HepG2 (cell line): ENCODE results near the gene SLC25A15. TPM values are rescaled to one million over a fixed set of nuclear protein-coding genes. Genes with fewer than 3 reads are reported as not detected.

Experiments used
- CBFB ChIP-seq: sonication (generic); formaldehyde crosslinking; IDR thresholded peaks from 2 replicates; pipeline ENCODE4 v1.4.0; 2020; ENCODE audit warnings: missing genetic modification reagents
- GPN1 ChIP-seq: sonication (generic); formaldehyde crosslinking; IDR thresholded peaks from 2 replicates; pipeline ENCODE4 v1.5.1; 2020; ENCODE audit warnings: missing genetic modification reagents, borderline replicate concordance
- ZNF292 ChIP-seq: sonication (generic); formaldehyde crosslinking; IDR thresholded peaks from 2 replicates; pipeline ENCODE4 v1.8.1; 2022; ENCODE audit warnings: mild to moderate bottlenecking, low read depth, missing genetic modification reagents, borderline replicate concordance
- polyA plus RNA-seq, 8 experiments: library from polyadenylated mRNA; depleted of rRNA in 3 of 8; stranded (reverse) in 7 of 8; unstranded in 1 of 8; fragments of >200 nt; fragmentation: Illumina TruSeq in 4 of 8; extraction: Trizol in 4 of 8; gene quantifications; 2 replicates each; pipeline versions ENCODE4 v1.2.1 to v1.2.3, GENCODE V29; 2011 to 2016; ENCODE audit warnings: low read depth in 4 of 8, missing spikeins in 1 of 8, mixed read lengths in 1 of 8; ENCODE audit not compliant: insufficient read depth in 1 of 8
- total RNA-seq, 5 experiments: library from RNA; depleted of rRNA; stranded (reverse); fragments of >200 nt; fragmentation: Illumina TruSeq; extraction: Trizol; gene quantifications; 2 replicates each; pipeline ENCODE4 v1.2.3, GENCODE V29; 2016; ENCODE audit warnings: low read depth in 1 of 5
- TF ChIP-seq, protein P1 (sequence below): sonication (generic); formaldehyde crosslinking; IDR thresholded peaks from 2 replicates; pipeline ENCODE4 v1.4.0; 2020; ENCODE audit warnings: mild to moderate bottlenecking, missing genetic modification reagents
- TF ChIP-seq, protein P2 (sequence below): sonication (generic); formaldehyde crosslinking; conservative IDR thresholded peaks from 2 replicates; pipeline ENCODE4 v1.8.1; 2023; ENCODE audit warnings: missing genetic modification reagents
- TF ChIP-seq, protein P3 (sequence below): sonication (generic); formaldehyde crosslinking; IDR thresholded peaks from 2 replicates; pipeline ENCODE4; 2020; ENCODE audit warnings: missing genetic modification reagents, mild to moderate bottlenecking, borderline replicate concordance
- TF ChIP-seq, protein P4 (sequence below): IDR thresholded peaks from 2 replicates; pipeline ENCODE4 v1.6.1; 2016; ENCODE audit warnings: low read depth, missing genetic modification reagents, missing compliant biosample characterization

Gene SLC25A15
- total and polyA plus RNA-seq, 2 of the 13 experiments (the other 11 are each of a cell fraction or from before 2014, with no cell fraction given), result 17.3 to 39.1 TPM

DNA sequence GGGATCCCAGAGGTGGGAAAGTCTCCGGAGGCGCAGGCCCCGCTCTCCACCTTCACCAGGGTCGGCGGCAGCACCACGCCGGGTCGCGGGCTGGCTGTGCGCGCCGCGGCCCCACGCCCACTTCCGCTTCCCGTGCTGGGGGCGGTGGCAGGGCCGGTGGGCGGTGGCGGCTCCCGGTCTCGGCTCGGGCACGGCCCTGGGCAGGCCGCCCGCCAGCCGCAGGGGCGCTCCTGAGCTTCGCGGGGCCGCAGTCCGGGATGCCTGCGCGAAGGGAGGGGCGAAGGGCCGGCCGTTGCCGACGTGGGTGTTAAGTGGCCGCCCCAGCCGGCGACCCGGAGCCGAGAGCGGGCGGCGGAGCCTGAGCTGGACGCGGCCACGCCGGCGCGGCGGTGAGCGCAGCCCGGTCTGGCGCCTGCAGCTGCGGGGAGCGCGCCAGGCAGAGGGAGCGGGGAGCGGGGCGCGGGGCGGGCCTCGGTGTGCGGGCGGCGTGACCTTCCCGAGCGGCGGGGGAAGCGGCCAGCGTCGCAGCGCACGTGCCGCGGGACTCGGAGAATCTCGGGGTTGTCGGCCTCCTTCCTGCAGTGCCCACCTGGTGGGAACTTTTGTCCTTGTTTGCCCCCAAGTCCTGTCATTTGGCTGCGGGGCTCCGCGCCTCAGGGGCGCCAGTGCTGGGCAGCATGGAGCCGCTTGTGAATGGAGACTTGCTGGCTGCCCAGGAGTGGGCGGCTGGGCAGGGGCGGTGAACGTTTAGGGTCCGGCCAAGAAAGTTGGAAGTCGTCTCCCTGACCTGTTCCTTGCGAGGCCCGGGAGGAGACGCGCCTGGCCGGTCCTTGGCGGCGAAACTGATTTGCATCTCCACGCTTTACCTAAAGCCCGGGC lies at the start of gene SLC25A15 (continued):
- TF ChIP-seq, protein P1, sequence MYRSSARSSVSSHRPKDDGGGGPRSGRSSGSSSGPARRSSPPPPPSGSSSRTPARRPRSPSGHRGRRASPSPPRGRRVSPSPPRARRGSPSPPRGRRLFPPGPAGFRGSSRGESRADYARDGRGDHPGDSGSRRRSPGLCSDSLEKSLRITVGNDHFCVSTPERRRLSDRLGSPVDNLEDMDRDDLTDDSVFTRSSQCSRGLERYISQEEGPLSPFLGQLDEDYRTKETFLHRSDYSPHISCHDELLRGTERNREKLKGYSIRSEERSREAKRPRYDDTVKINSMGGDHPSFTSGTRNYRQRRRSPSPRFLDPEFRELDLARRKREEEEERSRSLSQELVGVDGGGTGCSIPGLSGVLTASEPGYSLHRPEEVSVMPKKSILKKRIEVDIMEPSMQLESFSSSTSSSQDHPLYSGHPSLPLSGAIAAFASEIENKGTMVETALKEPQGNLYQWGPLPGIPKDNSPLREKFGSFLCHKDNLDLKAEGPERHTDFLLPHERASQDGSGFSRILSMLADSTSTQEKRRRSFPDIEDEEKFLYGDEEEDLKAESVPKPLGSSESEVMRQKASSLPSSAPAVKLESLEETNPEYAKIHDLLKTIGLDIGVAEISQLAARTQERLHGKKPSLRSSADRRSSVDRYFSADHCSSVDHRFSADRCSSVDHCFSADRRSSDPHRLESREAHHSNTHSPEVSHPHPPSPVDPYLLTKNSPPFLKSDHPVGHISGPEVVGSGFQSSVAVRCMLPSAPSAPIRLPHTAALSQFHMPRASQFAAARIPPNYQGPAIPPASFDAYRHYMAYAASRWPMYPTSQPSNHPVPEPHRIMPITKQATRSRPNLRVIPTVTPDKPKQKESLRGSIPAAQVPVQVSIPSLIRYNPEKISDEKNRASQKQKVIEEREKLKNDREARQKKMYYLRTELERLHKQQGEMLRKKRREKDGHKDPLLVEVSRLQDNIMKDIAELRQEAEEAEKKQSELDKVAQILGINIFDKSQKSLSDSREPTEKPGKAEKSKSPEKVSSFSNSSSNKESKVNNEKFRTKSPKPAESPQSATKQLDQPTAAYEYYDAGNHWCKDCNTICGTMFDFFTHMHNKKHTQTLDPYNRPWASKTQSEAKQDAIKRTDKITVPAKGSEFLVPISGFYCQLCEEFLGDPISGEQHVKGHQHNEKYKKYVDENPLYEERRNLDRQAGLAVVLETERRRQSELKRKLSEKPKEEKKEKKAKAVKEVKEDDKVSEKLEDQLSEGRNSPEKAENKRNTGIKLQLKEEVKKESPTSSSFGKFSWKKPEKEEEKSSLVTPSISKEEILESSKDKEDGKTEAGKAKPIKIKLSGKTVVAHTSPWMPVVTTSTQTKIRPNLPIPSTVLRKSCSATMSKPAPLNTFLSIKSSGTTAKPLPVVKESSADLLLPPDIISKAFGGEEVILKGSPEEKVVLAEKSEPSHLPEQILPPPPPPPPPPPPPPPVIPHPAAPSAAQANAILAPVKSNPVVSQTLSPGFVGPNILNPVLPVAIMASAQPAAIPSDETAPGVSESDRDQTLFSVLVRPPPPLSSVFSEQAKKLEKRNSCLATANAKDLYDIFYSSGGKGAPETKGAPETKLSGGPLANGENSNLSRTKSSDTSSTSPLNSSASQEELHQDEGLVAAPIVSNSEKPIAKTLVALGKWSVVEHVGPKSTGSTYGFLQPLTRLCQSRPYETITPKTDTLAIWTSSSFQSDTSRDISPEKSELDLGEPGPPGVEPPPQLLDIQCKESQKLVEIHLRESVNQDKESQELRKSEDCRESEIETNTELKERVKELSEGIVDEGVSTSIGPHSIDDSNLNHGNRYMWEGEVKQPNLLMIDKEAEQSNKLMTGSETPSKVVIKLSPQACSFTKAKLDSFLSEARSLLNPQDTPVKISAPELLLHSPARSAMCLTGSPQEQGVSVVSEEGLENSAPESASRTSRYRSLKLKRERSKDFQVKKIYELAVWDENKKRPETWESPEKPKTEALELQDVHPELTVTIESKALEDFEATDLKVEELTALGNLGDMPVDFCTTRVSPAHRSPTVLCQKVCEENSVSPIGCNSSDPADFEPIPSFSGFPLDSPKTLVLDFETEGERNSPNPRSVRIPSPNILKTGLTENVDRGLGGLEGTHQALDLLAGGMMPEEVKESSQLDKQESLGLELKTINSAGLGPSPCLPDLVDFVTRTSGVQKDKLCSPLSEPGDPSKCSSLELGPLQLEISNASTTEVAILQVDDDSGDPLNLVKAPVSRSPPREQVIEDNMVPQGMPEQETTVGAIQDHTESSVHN, result no peak
- TF ChIP-seq, protein P2, sequence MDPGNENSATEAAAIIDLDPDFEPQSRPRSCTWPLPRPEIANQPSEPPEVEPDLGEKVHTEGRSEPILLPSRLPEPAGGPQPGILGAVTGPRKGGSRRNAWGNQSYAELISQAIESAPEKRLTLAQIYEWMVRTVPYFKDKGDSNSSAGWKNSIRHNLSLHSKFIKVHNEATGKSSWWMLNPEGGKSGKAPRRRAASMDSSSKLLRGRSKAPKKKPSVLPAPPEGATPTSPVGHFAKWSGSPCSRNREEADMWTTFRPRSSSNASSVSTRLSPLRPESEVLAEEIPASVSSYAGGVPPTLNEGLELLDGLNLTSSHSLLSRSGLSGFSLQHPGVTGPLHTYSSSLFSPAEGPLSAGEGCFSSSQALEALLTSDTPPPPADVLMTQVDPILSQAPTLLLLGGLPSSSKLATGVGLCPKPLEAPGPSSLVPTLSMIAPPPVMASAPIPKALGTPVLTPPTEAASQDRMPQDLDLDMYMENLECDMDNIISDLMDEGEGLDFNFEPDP (CRISPR knock-in tag), result no peak
- TF ChIP-seq ZNF292 (no peak), CBFB (CRISPR knock-in tag) (no peak), GPN1 (CRISPR knock-in tag) (no peak)
- TF ChIP-seq, protein P3, sequence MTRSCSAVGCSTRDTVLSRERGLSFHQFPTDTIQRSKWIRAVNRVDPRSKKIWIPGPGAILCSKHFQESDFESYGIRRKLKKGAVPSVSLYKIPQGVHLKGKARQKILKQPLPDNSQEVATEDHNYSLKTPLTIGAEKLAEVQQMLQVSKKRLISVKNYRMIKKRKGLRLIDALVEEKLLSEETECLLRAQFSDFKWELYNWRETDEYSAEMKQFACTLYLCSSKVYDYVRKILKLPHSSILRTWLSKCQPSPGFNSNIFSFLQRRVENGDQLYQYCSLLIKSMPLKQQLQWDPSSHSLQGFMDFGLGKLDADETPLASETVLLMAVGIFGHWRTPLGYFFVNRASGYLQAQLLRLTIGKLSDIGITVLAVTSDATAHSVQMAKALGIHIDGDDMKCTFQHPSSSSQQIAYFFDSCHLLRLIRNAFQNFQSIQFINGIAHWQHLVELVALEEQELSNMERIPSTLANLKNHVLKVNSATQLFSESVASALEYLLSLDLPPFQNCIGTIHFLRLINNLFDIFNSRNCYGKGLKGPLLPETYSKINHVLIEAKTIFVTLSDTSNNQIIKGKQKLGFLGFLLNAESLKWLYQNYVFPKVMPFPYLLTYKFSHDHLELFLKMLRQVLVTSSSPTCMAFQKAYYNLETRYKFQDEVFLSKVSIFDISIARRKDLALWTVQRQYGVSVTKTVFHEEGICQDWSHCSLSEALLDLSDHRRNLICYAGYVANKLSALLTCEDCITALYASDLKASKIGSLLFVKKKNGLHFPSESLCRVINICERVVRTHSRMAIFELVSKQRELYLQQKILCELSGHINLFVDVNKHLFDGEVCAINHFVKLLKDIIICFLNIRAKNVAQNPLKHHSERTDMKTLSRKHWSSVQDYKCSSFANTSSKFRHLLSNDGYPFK (CRISPR knock-in tag), result no peak
- TF ChIP-seq, protein P4, sequence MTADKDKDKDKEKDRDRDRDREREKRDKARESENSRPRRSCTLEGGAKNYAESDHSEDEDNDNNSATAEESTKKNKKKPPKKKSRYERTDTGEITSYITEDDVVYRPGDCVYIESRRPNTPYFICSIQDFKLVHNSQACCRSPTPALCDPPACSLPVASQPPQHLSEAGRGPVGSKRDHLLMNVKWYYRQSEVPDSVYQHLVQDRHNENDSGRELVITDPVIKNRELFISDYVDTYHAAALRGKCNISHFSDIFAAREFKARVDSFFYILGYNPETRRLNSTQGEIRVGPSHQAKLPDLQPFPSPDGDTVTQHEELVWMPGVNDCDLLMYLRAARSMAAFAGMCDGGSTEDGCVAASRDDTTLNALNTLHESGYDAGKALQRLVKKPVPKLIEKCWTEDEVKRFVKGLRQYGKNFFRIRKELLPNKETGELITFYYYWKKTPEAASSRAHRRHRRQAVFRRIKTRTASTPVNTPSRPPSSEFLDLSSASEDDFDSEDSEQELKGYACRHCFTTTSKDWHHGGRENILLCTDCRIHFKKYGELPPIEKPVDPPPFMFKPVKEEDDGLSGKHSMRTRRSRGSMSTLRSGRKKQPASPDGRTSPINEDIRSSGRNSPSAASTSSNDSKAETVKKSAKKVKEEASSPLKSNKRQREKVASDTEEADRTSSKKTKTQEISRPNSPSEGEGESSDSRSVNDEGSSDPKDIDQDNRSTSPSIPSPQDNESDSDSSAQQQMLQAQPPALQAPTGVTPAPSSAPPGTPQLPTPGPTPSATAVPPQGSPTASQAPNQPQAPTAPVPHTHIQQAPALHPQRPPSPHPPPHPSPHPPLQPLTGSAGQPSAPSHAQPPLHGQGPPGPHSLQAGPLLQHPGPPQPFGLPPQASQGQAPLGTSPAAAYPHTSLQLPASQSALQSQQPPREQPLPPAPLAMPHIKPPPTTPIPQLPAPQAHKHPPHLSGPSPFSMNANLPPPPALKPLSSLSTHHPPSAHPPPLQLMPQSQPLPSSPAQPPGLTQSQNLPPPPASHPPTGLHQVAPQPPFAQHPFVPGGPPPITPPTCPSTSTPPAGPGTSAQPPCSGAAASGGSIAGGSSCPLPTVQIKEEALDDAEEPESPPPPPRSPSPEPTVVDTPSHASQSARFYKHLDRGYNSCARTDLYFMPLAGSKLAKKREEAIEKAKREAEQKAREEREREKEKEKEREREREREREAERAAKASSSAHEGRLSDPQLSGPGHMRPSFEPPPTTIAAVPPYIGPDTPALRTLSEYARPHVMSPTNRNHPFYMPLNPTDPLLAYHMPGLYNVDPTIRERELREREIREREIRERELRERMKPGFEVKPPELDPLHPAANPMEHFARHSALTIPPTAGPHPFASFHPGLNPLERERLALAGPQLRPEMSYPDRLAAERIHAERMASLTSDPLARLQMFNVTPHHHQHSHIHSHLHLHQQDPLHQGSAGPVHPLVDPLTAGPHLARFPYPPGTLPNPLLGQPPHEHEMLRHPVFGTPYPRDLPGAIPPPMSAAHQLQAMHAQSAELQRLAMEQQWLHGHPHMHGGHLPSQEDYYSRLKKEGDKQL (CRISPR knock-in tag), result no peak
